ENCODE measurements around the gene COL12A1. TPM values are rescaled to one million over a fixed set of nuclear protein-coding genes. Genes with fewer than 3 reads are reported as not detected.

Gene COL12A1
- total and polyA plus RNA-seq, 3 experiments from 2014 or later: not detected

DNA sequence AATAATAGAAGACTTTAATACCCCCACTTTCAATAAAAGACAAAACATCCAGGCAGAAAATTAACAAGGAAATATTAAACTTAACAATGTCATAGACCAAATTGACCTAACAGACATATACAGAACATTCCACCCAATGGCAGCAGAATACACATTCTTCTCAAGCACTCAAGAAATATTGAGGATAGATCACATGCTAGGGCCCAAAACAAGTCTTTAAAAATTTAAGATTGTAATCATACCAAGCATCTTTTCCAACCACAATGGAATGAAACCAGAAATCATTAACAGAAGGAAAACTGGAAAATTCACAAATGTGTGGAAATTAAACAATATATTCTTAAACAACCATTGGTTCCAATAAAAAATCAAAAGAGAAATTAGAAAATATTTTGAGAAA, 161.0 kb downstream of the COL12A1 start:
- H3K27me3 ChIP-seq (ENCODE audit: insufficient read depth, low read length, poor library complexity, severe bottlenecking): no peaks in the 10 kb centered on the region
- H3K4me3 ChIP-seq (ENCODE audit: low read length): no peak overlapping the region
- ChIA-PET CTCF (no interaction called here), POLR2A (no interaction called here)
- DNase-seq: no peak
- Mint-ChIP-seq H3K9me3 (peaks cover 5 to 28% (median 15%) of the 10 kb centered on the region in 5 donors), H3K27ac (no peak overlapping the region), H3K4me1 (no peaks in the 10 kb centered on the region), H3K27me3 (no peaks in the 10 kb centered on the region), H3K36me3 (no peaks in the 10 kb centered on the region), H3K4me3 (no peak overlapping the region)
- H3K27ac ChIP-seq (ENCODE audit: low read depth, low read length): no peak overlapping the region
- no peaks in the 10 kb centered on the region for H3K9me3 ChIP-seq (ENCODE audit: low read length)
- H3K4me1 ChIP-seq (ENCODE audit: insufficient read depth, low read length): no peaks in the 10 kb centered on the region
- no peaks in the 10 kb centered on the region for H3K36me3 ChIP-seq (ENCODE audit: insufficient read depth, low read length)

DNA sequence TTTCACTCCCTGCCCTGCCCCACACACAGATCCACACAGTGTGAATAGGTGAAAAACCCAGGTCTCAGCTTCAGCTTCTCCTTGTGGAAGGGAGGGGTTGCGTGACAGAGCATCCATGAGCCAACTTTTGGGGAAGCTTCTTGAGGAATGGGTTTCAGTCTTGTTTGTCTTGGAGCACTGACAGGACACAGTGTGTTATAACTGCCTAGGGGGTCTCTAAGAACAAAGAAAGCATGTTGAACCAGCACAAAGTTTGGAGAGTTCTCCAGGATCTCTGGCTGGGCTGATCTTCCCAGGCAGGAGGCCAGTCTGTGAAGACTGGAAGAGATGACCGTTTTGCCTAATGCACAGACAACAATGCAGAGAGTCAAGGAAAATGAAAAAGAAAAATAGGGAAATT, 164.5 kb downstream of the COL12A1 start:
- H3K27ac Mint-ChIP-seq: no peak overlapping the region
- ChIA-PET POLR2A (no interaction called here), CTCF (no interaction called here)
- Histone ChIP-seq H3K4me1 (ENCODE audit: insufficient read depth, low read length) (no peaks in the 10 kb centered on the region), H3K9me3 (ENCODE audit: low read length) (no peaks in the 10 kb centered on the region), H3K4me3 (ENCODE audit: low read length) (no peak overlapping the region), H3K27me3 (ENCODE audit: insufficient read depth, low read length, poor library complexity, severe bottlenecking) (no peaks in the 10 kb centered on the region), H3K27ac (ENCODE audit: low read depth, low read length) (no peak overlapping the region), H3K36me3 (ENCODE audit: insufficient read depth, low read length) (no peaks in the 10 kb centered on the region)
- no peaks in the 10 kb centered on the region for H3K27me3 Mint-ChIP-seq
- no peak for DNase-seq
- no peak overlapping the region for H3K4me3 Mint-ChIP-seq
- no peaks in the 10 kb centered on the region for H3K36me3 Mint-ChIP-seq
- no peaks in the 10 kb centered on the region for H3K4me1 Mint-ChIP-seq
- peaks cover 7 to 28% (median 15%) of the 10 kb centered on the region in 5 donors for H3K9me3 Mint-ChIP-seq

Other genes starting within 250 kb of the COL12A1 start
- gene COX7A2, start 37.7 kb upstream of the COL12A1 start, total RNA-seq: 100 to 1,000 TPM; 504 to 527 TPM
- gene COX7A2, start 37.7 kb upstream of the COL12A1 start, polyA plus RNA-seq: 853 TPM
- gene TMEM30A, start 78.7 kb upstream of the COL12A1 start, total RNA-seq: 10 to 100 TPM; 54.8 to 61.8 TPM
- 56.3 TPM for gene TMEM30A, start 78.7 kb upstream of the COL12A1 start, polyA plus RNA-seq